HG03066 (cell line): Measurements from ENCODE around the gene SEPHS2.
"Not testable (repeated sequence)": the region's sequence is repeated elsewhere in the genome, so short reads cannot be mapped to it uniquely, and the experiment has no call there.

ENCODE experiments used
- ATAC-seq: cut with Tn5 transposase; IDR thresholded peaks from one replicate; pipeline ENCODE4 v1.9.1; 2021; ENCODE audit warnings: low read depth; ENCODE audit not compliant: unreplicated experiment

SEPHS2 gene

GRCh38 chr16:30445408-30446202, at the start of gene SEPHS2:
Gene SEPHS2 (minus strand): TSS chr16:30445874. CDS start chr16:30445727, 147 bp downstream.
- peak; percentile 81 for ATAC-seq

- ATAC-seq, result no peak
Measured at GRCh38 chr16:30494709-30495108, 49.0 kb upstream of the SEPHS2 start.

GRCh38 chr16:30493941-30494488, 48.3 kb upstream of the SEPHS2 start:
- ATAC-seq, result no peak

GRCh38 chr16:30491744-30492308, 46.2 kb upstream of the SEPHS2 start:
- ATAC-seq, result no peak

- ATAC-seq, result no peak
Measured at GRCh38 chr16:30491229-30491628, 45.6 kb upstream of the SEPHS2 start.

- no peak for ATAC-seq
Measured at GRCh38 chr16:30490210-30490609, 44.5 kb upstream of the SEPHS2 start.

- no peak for ATAC-seq
Measured at GRCh38 chr16:30488764-30489605, 43.3 kb upstream of the SEPHS2 start.

GRCh38 chr16:30485818-30486436, 40.3 kb upstream of the SEPHS2 start:
- ATAC-seq, result no peak

GRCh38 chr16:30484887-30485286, 39.2 kb upstream of the SEPHS2 start:
- ATAC-seq, result no peak

GRCh38 chr16:30482366-30482765, 36.7 kb upstream of the SEPHS2 start:
- ATAC-seq, result no peak

GRCh38 chr16:30481381-30481780, 35.7 kb upstream of the SEPHS2 start:
- no peak for ATAC-seq

- ATAC-seq, result no peak
Measured at GRCh38 chr16:30478766-30479478, 33.2 kb upstream of the SEPHS2 start.

GRCh38 chr16:30477773-30478172, 32.1 kb upstream of the SEPHS2 start:
- not testable (repeated sequence) for ATAC-seq

GRCh38 chr16:30476991-30477390, 31.3 kb upstream of the SEPHS2 start:
- ATAC-seq, result no peak

GRCh38 chr16:30474684-30475083, 29.0 kb upstream of the SEPHS2 start:
- no peak for ATAC-seq

GRCh38 chr16:30474074-30474452, 28.4 kb upstream of the SEPHS2 start:
- ATAC-seq, result no peak

- no peak for ATAC-seq
Measured at GRCh38 chr16:30473231-30474073, 27.8 kb upstream of the SEPHS2 start.

- peak; percentile 43 for ATAC-seq
Measured at GRCh38 chr16:30472328-30472942, 26.8 kb upstream of the SEPHS2 start, which contains the start of gene ITGAL. Gene ITGAL (plus strand): TSS chr16:30472742. CDS start chr16:30472838, 96 bp downstream.

- ATAC-seq, result no peak
Measured at GRCh38 chr16:30470632-30470995, 24.9 kb upstream of the SEPHS2 start.
